ENCODE measurements around the gene CHTF18. TPM values are rescaled to one million over a fixed set of nuclear protein-coding genes. Genes with fewer than 3 reads are reported as not detected.

Gene CHTF18
- total and polyA plus RNA-seq, 9 of the 15 experiments (the other 6 are each of a cell fraction or from before 2014, with no cell fraction given) = 2.5 to 123 (median 17.0) TPM

DNA sequence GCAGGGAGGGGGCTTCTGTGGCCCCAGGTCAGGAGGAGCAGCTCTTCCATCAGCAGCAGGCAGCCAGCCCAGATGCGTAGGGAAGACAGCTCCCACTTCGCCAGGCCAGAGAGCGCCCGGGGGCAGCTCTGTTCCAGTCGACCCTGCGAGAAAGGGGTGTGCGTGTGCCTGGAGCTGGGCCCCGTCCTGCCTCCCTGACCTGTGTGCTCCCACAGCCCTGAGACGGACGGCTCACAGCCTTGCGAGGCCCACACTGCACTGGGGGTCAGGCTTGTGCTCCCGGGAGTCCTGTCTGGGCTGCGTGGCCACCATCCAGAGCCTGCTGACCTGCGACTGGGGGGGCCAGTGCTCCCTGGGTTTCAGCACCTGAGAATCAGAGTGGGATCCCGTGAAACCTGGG lies 28.4 kb upstream of the CHTF18 start:
- H3K79me2 ChIP-seq (ENCODE audit: control insufficient read depth, insufficient read depth, low read length) = no peaks in the 10 kb centered on the region
- H4K20me1 ChIP-seq (replicated peaks; ENCODE audit: control insufficient read depth, insufficient read depth, low read length) = no peaks in the 10 kb centered on the region
- in situ Hi-C loops (cut with MboI) (no loop called here), intact Hi-C loops (cut with micrococcal nuclease) (no loop called here)
- TF ChIP-seq MCM3 (IDR thresholded peaks at IDR 0.05) = no peak
- TF ChIP-seq ATF1 (CRISPR knock-in tag; IDR thresholded peaks at IDR 0.05) = no peak
- TF ChIP-seq ATF1 (tag; IDR thresholded peaks at IDR 0.05) = no peak
- TF ChIP-seq TBP (optimal IDR thresholded peaks at IDR 0.05; ENCODE audit: low read depth, low read length) = no peak
- H3K36me3 ChIP-seq (ENCODE audit: control insufficient read depth, insufficient read depth, low read length) = no peaks in the 10 kb centered on the region
- peaks cover 2 to 57% of the 10 kb centered on the region in 2 experiments; a peak in 4 of 5 replicates for H3K4me1 ChIP-seq (replicated peaks in 1 of 2; ENCODE audit: control insufficient read depth in 2 of 2, insufficient read depth in 2 of 2, low read length in 2 of 2)
- H3K27ac ChIP-seq (ENCODE audit: extremely low read depth, low read depth, low read length) = no peak overlapping the region
- H3K27me3 ChIP-seq (ENCODE audit: control insufficient read depth in 2 of 2, insufficient read depth in 2 of 2, low read length in 2 of 2) = no peaks in the 10 kb centered on the region
- no peaks in the 10 kb centered on the region for H3K9me3 ChIP-seq (replicated peaks; ENCODE audit: control insufficient read depth, insufficient read depth, low read depth, low read length)
- no TSS peak for BruUV-seq (replicated peaks)
- DNase-seq (ENCODE audit: extremely low read depth in 1 of 4, low spot score in 3 of 4) = no peak
- no peak overlapping the region for H3K4me3 ChIP-seq
- CTCF ChIA-PET (ENCODE audit: low intra/inter-chr PET ratio) = no interaction called here
- H2AFZ ChIP-seq (ENCODE audit: low read depth, low read length) = no peak overlapping the region
- no peaks in the 10 kb centered on the region for H3K9me1 ChIP-seq (ENCODE audit: control insufficient read depth, insufficient read depth, low read length)
- H3K4me2 ChIP-seq (ENCODE audit: insufficient read depth, low read length) = no peak overlapping the region
- POLR2A ChIA-PET = interaction anchor here (1.0 to 2.1 kb wide), 3 partner anchors 9 to 30 kb away, joined by 3 to 4 read pairs (median 4); no protein-coding TSS in a partner anchor
- no peak for FAIRE-seq
- 60% methylated on average over 12 of the region's 15 CpGs for WGBS (ENCODE audit: insufficient coverage, low coverage, missing lambda C conversion rate)
- no peak for ATAC-seq
- peak overlapping the region in 1 of 2 experiments; percentile 81; a peak in 2 of 4 replicates for H3K9ac ChIP-seq (ENCODE audit: insufficient read depth in 1 of 2, low read depth in 2 of 2, low read length in 2 of 2)

DNA sequence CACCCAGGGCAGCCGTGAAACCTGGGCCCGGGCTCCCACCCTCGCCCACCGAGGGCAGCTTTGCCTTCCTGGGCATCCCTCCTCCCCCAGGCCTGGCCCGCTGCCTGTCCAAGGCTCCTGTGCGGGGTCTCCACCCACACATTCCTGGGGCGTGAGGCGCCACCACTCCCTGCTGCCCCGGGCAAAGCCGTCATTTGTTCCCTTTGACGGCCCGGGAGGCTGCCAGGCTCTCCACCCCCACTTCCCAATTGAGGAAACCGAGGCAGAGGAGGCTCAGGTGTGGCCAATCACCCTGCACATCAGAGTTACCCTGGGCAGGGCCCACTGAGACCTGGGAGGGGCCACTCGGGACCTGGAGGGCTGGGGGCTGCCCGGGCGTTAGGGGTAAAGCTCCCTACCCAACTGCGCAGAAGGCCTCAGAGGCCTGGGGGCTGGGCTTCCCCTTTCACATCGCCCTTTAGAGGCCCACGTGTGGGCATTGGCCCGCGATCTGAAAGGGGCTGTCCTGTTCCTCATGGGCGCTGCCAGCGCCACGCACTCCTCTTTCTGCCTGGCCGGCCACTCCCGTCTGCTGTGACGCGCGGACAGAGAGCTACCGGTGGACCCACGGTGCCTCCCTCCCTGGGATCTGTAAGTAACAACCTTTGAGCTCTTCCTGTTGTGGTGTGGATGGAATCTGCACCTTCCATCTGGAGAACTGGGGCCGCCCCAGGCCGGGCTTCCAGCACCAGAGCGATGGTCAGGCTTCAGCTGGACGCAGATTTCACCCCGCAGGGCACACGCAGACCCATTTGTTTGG lies 27.7 kb upstream of the CHTF18 start, which contains the start of gene MSLN:
TSS of gene MSLN (plus strand) at position 190 of the 799 bp plus-strand sequence. CDS start 1,947 bp downstream, outside the sequence.
- Histone ChIP-seq H4K20me1 (replicated peaks; ENCODE audit: control insufficient read depth, insufficient read depth, low read length) (no peaks in the 10 kb centered on the region), H2AFZ (ENCODE audit: low read depth, low read length) (no peak within 1 kb of the TSS), H3K9me3 (replicated peaks; ENCODE audit: control insufficient read depth, insufficient read depth, low read depth, low read length) (no peaks in the 10 kb centered on the region), H3K4me1 (replicated peaks in 1 of 2; ENCODE audit: control insufficient read depth in 2 of 2, insufficient read depth in 2 of 2, low read length in 2 of 2) (peaks cover 2 to 63% of the 10 kb centered on the region in 2 experiments; a peak in 4 of 5 replicates), H3K4me2 (ENCODE audit: insufficient read depth, low read length) (no peak within 1 kb of the TSS), H3K9ac (ENCODE audit: insufficient read depth in 1 of 2, low read depth in 2 of 2, low read length in 2 of 2) (peak within 1 kb of the TSS in 1 of 2 experiments; percentile 81; a peak in 2 of 4 replicates), H3K27me3 (ENCODE audit: control insufficient read depth in 2 of 2, insufficient read depth in 2 of 2, low read length in 2 of 2) (peaks cover 0 to 6% of the 10 kb centered on the region in 2 experiments; a peak in 1 of 5 replicates), H3K79me2 (ENCODE audit: control insufficient read depth, insufficient read depth, low read length) (no peaks in the 10 kb centered on the region), H3K4me3 (no peak within 1 kb of the TSS), H3K36me3 (ENCODE audit: control insufficient read depth, insufficient read depth, low read length) (no peaks in the 10 kb centered on the region), H3K9me1 (ENCODE audit: control insufficient read depth, insufficient read depth, low read length) (no peaks in the 10 kb centered on the region), H3K27ac (ENCODE audit: extremely low read depth, low read depth, low read length) (no peak within 1 kb of the TSS)
- BruUV-seq (replicated peaks) = no TSS peak
- in situ Hi-C loops (cut with MboI) = no loop called here
- FAIRE-seq = no peak
- no peak for ATAC-seq
- DNase-seq (ENCODE audit: extremely low read depth in 1 of 4, low spot score in 3 of 4) = no peak
- WGBS (ENCODE audit: insufficient coverage, low coverage, missing lambda C conversion rate) = 46% methylated on average over 30 of the region's 37 CpGs
- CTCF ChIA-PET (ENCODE audit: low intra/inter-chr PET ratio) = no interaction called here
- intact Hi-C loops (cut with micrococcal nuclease) = no loop called here
- POLR2A ChIA-PET = interaction anchor here (0.6 to 2.1 kb wide), 6 partner anchors 10 to 463 kb away, joined by 3 to 4 read pairs (median 3); no protein-coding TSS in a partner anchor
- 0 out of 2 replicates have a peak, but pooled peaks have one; percentile 7 for TF ChIP-seq EGR1 (conservative IDR thresholded peaks at IDR 0.05)
- TF ChIP-seq, protein P1, sequence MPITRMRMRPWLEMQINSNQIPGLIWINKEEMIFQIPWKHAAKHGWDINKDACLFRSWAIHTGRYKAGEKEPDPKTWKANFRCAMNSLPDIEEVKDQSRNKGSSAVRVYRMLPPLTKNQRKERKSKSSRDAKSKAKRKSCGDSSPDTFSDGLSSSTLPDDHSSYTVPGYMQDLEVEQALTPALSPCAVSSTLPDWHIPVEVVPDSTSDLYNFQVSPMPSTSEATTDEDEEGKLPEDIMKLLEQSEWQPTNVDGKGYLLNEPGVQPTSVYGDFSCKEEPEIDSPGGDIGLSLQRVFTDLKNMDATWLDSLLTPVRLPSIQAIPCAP (CRISPR knock-in tag; IDR thresholded peaks at IDR 0.05; ENCODE audit: borderline replicate concordance) = no peak
